CD4-positive, alpha-beta memory T cell (primary cell): ENCODE measurements around the gene SCRG1. TPM values are rescaled to one million over a fixed set of nuclear protein-coding genes. Genes with fewer than 3 reads are reported as not detected.

Experiments
- CTCF ChIA-PET: fragments of 350-600 bp; sonication (Branson Sonifier 250); formaldehyde crosslinking; loops from one replicate; lab custom pipeline; 2021; ENCODE audit warnings: inconsistent platforms; ENCODE audit not compliant: partially characterized antibody; lab: Charles Lee
- POLR2A ChIA-PET: fragments of 350-600 bp; sonication (Branson Sonifier 250); formaldehyde crosslinking; loops from one replicate; lab custom pipeline; 2021; ENCODE audit not compliant: partially characterized antibody; lab: Charles Lee
- DNase-seq, 5 donors: peaks; one replicate each; pipeline versions ENCODE4 v3.0.0 to v3.0.0-alpha.2; 2020 to 2022; ENCODE audit warnings: mixed read lengths in 1 of 5
- H3K27ac ChIP-seq: one replicate; pipeline ENCODE4 v1.7.0; 2013; ENCODE audit warnings: low read depth, low read length
- H3K27me3 ChIP-seq: 2 replicates; pipeline ENCODE4 v1.7.0; 2013; ENCODE audit warnings: mild to moderate bottlenecking, low read length, moderate library complexity; ENCODE audit not compliant: insufficient read depth
- H3K36me3 ChIP-seq: 2 replicates; pipeline ENCODE4 v1.7.0; 2013; ENCODE audit warnings: mild to moderate bottlenecking, low read length, moderate library complexity; ENCODE audit not compliant: insufficient read depth
- H3K4me1 ChIP-seq: 2 replicates; pipeline ENCODE4 v1.7.0; 2013; ENCODE audit warnings: mild to moderate bottlenecking, low read length, moderate library complexity; ENCODE audit not compliant: insufficient read depth
- H3K4me3 ChIP-seq, 2 donors: one replicate each; pipeline ENCODE4 v1.7.0; 2013; ENCODE audit warnings: low read length in 2 of 2, mild to moderate bottlenecking in 1 of 2
- H3K9me3 ChIP-seq, 2 donors: one replicate each; pipeline ENCODE4 v1.7.0; 2013; ENCODE audit warnings: low read length in 2 of 2, control low read depth in 1 of 2; ENCODE audit not compliant: control insufficient read depth in 1 of 2
- H3K27ac Mint-ChIP-seq, 7 donors: one replicate each; pipeline ENCODE4 v1.8.0; 2020 to 2021; ENCODE audit warnings: mixed read lengths in 7 of 7, mild to moderate bottlenecking in 6 of 7, inconsistent platforms in 3 of 7, moderate library complexity in 3 of 7
- H3K27me3 Mint-ChIP-seq, 2 donors: one replicate each; pipeline ENCODE4 v1.8.0; 2020 to 2021; ENCODE audit warnings: mixed read lengths in 2 of 2
- H3K36me3 Mint-ChIP-seq, 2 donors: one replicate each; pipeline ENCODE4 v1.8.0; 2020 to 2021; ENCODE audit warnings: mixed read lengths in 2 of 2, inconsistent platforms in 1 of 2, mild to moderate bottlenecking in 1 of 2
- H3K4me1 Mint-ChIP-seq, 4 donors: one replicate each; pipeline ENCODE4 v1.8.0; 2020 to 2021; ENCODE audit warnings: mixed read lengths in 4 of 4, mild to moderate bottlenecking in 1 of 4
- H3K4me3 Mint-ChIP-seq, 8 donors: one replicate each; pipeline ENCODE4 v1.8.0; 2020 to 2021; ENCODE audit warnings: mixed read lengths in 8 of 8, mild to moderate bottlenecking in 7 of 8, moderate library complexity in 6 of 8, inconsistent platforms in 3 of 8
- H3K9me3 Mint-ChIP-seq, 8 donors: one replicate each; pipeline ENCODE4 v1.8.0; 2020 to 2021; ENCODE audit warnings: mixed read lengths in 8 of 8, mild to moderate bottlenecking in 5 of 8, inconsistent platforms in 3 of 8, moderate library complexity in 1 of 8
- intact Hi-C: fragments of 100-400 bp; cut with micrococcal nuclease; formaldehyde crosslinking; loops from one replicate; pipeline ENCODE4 v1.15.1; 2023
- polyA plus RNA-seq, 2 donors: library from polyadenylated mRNA; unstranded; fragments of 300-500 nt; fragmentation: Illumina TruSeq; gene quantifications; one replicate each; pipeline ENCODE4 v1.2.3, GENCODE V29; 2021
- total RNA-seq, 2 experiments: library from RNA; stranded (reverse); gene quantifications; one replicate each; pipeline ENCODE4 v1.2.3, GENCODE V29; 2021

The SCRG1 gene
- total and polyA plus RNA-seq, 4 experiments from 2014 or later, result 0.16 TPM; not detected in 3

DNA sequence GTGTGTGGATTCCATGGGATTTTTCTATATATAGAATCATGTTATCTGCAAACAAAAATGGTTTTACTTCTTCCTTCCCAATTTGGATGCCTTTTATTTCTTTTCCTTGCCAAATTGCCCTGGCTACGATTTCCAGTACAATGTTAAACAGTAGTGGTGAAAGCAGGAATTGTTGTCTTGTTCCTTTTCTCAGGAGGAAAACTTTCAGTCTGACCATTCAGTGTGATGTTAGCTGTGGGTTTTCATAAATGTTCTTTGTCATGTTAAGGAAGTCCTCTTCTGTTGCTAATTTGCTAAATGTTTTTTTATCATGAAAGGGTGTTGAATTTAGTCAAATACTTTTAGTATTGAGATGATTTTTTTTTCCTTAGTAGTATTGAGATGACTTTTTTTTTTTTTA lies 17.3 kb downstream of the SCRG1 start:
- no peaks in the 10 kb centered on the region for H3K36me3 ChIP-seq
- no peak overlapping the region for H3K4me3 ChIP-seq
- Mint-ChIP-seq H3K4me3 (no peak overlapping the region), H3K4me1 (no peaks in the 10 kb centered on the region), H3K27me3 (peaks cover 0 to 2% of the 10 kb centered on the region in 2 donors), H3K36me3 (no peaks in the 10 kb centered on the region), H3K9me3 (no peaks in the 10 kb centered on the region), H3K27ac (no peak overlapping the region)
- POLR2A ChIA-PET, result no interaction called here
- H3K9me3 ChIP-seq, result no peaks in the 10 kb centered on the region
- H3K4me1 ChIP-seq, result no peaks in the 10 kb centered on the region
- H3K27me3 ChIP-seq, result no peaks in the 10 kb centered on the region
- no peak for DNase-seq
- H3K27ac ChIP-seq, result no peak overlapping the region
- CTCF ChIA-PET, result no interaction called here
- intact Hi-C loops, result no loop called here

DNA sequence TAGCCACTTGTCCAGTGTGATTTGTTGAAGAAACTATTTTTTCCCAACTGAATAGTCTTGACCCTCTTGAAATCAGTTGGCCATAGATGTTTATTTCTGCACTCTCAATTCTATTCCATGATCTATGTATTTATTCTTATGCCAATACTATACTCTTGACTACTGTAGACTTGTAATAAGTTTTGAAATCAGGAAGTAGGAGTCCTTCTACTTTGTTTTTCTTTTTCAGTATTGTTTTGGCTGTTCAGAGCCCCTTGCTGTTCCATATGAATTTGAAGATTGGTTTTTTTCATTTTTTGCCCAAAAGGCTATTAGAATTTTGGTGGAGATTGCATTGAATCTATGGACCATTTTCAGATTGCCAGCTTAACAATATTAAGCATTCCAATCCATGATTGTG lies 17.9 kb downstream of the SCRG1 start:
- H3K4me1 ChIP-seq, result no peaks in the 10 kb centered on the region
- H3K9me3 ChIP-seq, result no peaks in the 10 kb centered on the region
- Mint-ChIP-seq H3K27me3 (peaks cover 0 to 2% of the 10 kb centered on the region in 2 donors), H3K36me3 (no peaks in the 10 kb centered on the region), H3K4me1 (no peaks in the 10 kb centered on the region), H3K4me3 (no peak overlapping the region), H3K9me3 (no peaks in the 10 kb centered on the region), H3K27ac (no peak overlapping the region)
- CTCF ChIA-PET, result no interaction called here
- DNase-seq, result no peak
- no peak overlapping the region for H3K4me3 ChIP-seq
- POLR2A ChIA-PET, result no interaction called here
- intact Hi-C loops, result no loop called here
- H3K27ac ChIP-seq, result no peak overlapping the region
- H3K27me3 ChIP-seq, result no peaks in the 10 kb centered on the region
- no peaks in the 10 kb centered on the region for H3K36me3 ChIP-seq

DNA sequence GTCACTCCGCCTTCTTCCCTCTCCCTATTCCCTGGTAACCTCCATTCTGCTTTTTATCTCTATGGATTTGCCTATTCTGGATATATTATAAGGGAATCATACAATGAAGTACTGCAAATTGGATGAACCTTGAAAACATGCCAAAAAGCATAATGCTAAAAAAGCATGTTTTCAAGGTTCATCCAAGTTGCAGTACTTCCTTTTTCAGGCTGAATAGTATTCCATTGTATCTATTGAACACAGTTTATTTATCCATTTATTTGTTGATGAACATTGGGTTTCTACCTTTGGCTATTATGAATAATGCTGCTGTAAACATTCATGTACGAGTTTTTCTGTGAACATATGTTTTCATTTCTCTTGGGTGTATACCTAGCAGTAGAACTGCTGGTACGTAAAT lies 19.0 kb downstream of the SCRG1 start:
- POLR2A ChIA-PET, result no interaction called here
- no peak overlapping the region for H3K4me3 ChIP-seq
- Mint-ChIP-seq H3K4me3 (no peak overlapping the region), H3K27ac (no peak overlapping the region), H3K9me3 (no peaks in the 10 kb centered on the region), H3K27me3 (peaks cover 0 to 2% of the 10 kb centered on the region in 2 donors), H3K36me3 (no peaks in the 10 kb centered on the region), H3K4me1 (no peaks in the 10 kb centered on the region)
- no peaks in the 10 kb centered on the region for H3K9me3 ChIP-seq
- H3K4me1 ChIP-seq, result no peaks in the 10 kb centered on the region
- DNase-seq, result no peak
- H3K27me3 ChIP-seq, result no peaks in the 10 kb centered on the region
- no peak overlapping the region for H3K27ac ChIP-seq
- H3K36me3 ChIP-seq, result no peaks in the 10 kb centered on the region
- CTCF ChIA-PET, result no interaction called here
- intact Hi-C loops, result no loop called here

DNA sequence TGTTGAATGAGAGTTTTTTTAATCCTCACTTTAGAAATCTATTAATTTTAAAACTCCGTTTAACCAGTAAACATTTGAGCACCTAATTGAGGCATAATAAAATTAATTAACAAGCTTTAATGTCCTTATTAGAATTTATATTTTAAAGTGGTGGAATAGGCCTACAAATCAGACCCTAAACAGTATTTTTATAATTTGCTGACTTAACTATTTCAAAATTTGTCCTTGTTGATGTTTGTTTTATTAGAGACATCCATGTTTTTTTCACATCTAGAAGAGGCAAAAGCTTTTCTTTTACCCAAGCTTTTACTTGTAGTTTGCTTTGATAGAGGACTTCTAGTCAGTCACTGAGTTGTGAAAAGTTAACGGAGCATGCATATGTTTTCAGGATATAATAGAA lies 24.3 kb downstream of the SCRG1 start:
- Histone ChIP-seq H3K9me3 (no peaks in the 10 kb centered on the region), H3K4me3 (no peak overlapping the region), H3K36me3 (no peaks in the 10 kb centered on the region), H3K27ac (no peak overlapping the region), H3K27me3 (no peaks in the 10 kb centered on the region), H3K4me1 (peaks cover 17% of the 10 kb centered on the region)
- intact Hi-C loops, result loop anchor here (5.0 kb wide), 1 partner anchor 43 kb away; no protein-coding TSS in a partner anchor
- H3K36me3 Mint-ChIP-seq, result peaks cover 0 to 13% of the 10 kb centered on the region in 2 donors
- CTCF ChIA-PET, result interaction anchor here (1.1 to 8.9 kb wide), 4 partner anchors 16 to 119 kb away, joined by 3 to 72 read pairs (median 4); partner anchors contain the start of gene HMGB2
- H3K9me3 Mint-ChIP-seq, result no peaks in the 10 kb centered on the region
- no peak overlapping the region for H3K4me3 Mint-ChIP-seq
- H3K27me3 Mint-ChIP-seq, result no peaks in the 10 kb centered on the region
- POLR2A ChIA-PET, result interaction anchor here (1.3 kb wide), 1 partner anchor 41 kb away, joined by 7 read pairs; the partner anchor contains the start of gene HMGB2
- DNase-seq, result no peak
- H3K27ac Mint-ChIP-seq, result no peak overlapping the region
- peaks cover 4 to 24% (median 10%) of the 10 kb centered on the region in 4 donors for H3K4me1 Mint-ChIP-seq

DNA sequence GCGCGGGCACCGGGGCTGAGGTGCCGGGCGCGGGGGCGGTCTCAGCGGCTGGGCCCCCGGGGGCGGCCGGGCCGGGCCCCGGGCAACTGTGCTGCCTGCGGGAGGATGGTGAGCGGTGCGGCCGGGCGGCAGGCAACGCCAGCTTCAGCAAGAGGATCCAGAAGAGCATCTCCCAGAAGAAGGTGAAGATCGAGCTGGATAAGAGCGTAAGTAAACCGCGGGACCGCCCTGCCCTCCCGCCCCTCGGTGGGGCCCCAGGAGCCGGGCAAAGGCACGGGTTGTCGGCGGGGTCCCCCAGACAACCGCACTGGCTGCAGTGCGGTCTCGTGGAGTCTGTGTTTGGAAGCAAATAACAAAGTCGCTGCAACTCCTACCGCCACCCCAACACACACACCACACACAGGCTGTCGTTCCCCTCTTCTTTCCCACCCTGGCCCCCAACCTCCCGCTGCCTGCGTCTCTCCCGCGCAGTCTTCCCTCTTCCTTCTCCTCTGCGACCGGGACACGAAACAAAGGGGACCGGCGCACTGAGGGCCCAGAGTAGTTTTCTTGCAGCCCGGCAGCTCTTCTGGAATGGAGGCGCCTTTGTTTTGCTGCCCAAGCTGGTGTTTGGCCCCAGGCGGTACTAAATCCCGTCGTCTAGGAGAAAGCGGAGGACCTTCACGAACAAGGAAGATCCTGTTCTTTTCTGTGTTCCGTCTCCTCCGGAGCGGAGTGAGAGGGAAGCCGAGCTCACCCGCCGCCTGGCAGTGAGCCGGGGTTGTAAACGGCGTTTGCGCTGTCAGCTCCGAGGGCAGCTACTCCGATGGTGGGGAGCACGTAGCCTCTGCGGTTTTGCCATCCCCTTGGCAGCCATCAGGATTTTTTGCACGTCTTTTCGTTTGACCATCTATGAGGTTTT lies 27.4 kb downstream of the SCRG1 start:
- H3K4me3 ChIP-seq, result peak overlapping the region; percentile 34 to 95
- Mint-ChIP-seq H3K4me3 (peak overlapping the region; percentile 93 to 99 (median 95)), H3K4me1 (peaks cover 11 to 38% (median 25%) of the 10 kb centered on the region in 4 donors), H3K36me3 (peaks cover 0 to 13% of the 10 kb centered on the region in 2 donors), H3K9me3 (no peaks in the 10 kb centered on the region), H3K27ac (peak overlapping the region; percentile 81 to 95 (median 89)), H3K27me3 (no peaks in the 10 kb centered on the region)
- H3K9me3 ChIP-seq, result no peaks in the 10 kb centered on the region
- peak overlapping the region; percentile 68 for H3K27ac ChIP-seq
- POLR2A ChIA-PET, result interaction anchor here (0.7 to 7.7 kb wide), 8 partner anchors 26 to 912 kb away, joined by 3 to 375 read pairs (median 8); partner anchors contain the start of genes CEP44, FBXO8, GALNT7 and HMGB2
- DNase-seq, result peak; percentile 40 to 62 (median 48)
- intact Hi-C loops, result loop anchor here (2.0 to 5.0 kb wide), 2 partner anchors 46 to 123 kb away; no protein-coding TSS in a partner anchor
- peaks cover 39% of the 10 kb centered on the region for H3K4me1 ChIP-seq
- CTCF ChIA-PET, result interaction anchor here (0.8 to 8.9 kb wide), 7 partner anchors 14 to 70 kb away, joined by 3 to 72 read pairs (median 4); partner anchors contain the start of gene HMGB2
- no peaks in the 10 kb centered on the region for H3K36me3 ChIP-seq
- no peaks in the 10 kb centered on the region for H3K27me3 ChIP-seq

DNA sequence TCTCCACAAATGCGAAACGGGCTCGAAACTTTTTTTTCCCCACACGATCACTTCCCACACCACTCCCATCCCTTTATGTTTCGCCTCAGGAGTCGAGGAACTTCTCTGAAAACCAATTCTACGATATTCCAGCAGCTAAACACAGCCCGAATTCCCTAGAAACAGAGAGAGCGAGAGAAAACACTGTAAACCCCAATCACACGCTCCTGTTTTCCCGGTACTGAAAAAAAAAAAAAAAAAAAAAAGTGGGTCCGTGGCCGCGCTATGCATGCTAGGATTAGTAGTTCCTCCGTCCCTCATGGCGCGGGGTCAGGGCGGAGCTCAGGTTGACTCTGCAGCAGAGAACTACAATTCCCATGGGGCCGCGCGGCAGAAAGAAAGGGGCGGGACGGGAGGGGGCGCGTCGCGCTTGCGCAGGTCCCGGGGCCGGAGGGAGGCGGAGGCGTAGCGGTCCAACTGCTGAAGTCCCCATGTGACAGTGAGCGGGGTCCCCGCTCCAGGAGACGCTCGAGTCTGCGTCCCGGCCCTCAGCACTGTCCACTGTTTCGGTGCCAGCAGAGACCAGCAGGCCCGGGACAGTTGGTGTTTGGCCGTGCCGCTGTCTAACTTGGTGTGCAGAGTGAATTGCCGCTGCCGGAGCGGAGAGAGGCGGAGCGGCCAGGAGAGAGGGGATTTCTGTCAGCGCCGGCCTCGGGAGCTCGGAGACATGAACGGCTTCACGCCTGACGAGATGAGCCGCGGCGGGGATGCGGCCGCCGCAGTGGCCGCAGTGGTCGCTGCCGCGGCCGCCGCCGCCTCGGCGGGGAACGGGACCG lies 28.2 kb downstream of the SCRG1 start, which contains the start of gene SAP30:
Gene SAP30 (plus strand): TSS at position 478 of the 815 bp plus-strand sequence. CDS start 229 bp downstream, at position 707.
- ChIA-PET POLR2A (interaction anchor here (0.5 to 7.7 kb wide), 14 partner anchors 11 to 913 kb away, joined by 3 to 375 read pairs (median 5); partner anchors contain the start of genes CEP44, FBXO8, GALNT7 and HMGB2), CTCF (interaction anchor here (2.2 to 8.9 kb wide), 3 partner anchors 38 to 52 kb away, joined by 8 to 72 read pairs (median 26); partner anchors contain the start of gene HMGB2)
- Histone ChIP-seq H3K36me3 (no peaks in the 10 kb centered on the region), H3K9me3 (no peaks in the 10 kb centered on the region), H3K27ac (peak within 1 kb of the TSS; percentile 68), H3K27me3 (no peaks in the 10 kb centered on the region), H3K4me3 (peak within 1 kb of the TSS; percentile 93 to 95), H3K4me1 (peaks cover 47% of the 10 kb centered on the region)
- peaks cover 0 to 13% of the 10 kb centered on the region in 2 donors for H3K36me3 Mint-ChIP-seq
- intact Hi-C loops, result loop anchor here (1.0 to 5.0 kb wide), 4 partner anchors 36 to 913 kb away; partner anchors contain the start of genes CEP44, FBXO8 and HMGB2
- no peaks in the 10 kb centered on the region for H3K9me3 Mint-ChIP-seq
- peak within 1 kb of the TSS; percentile 98 to 100 (median 99) for H3K4me3 Mint-ChIP-seq
- DNase-seq, result peak; percentile 90 to 98 (median 94)
- no peaks in the 10 kb centered on the region for H3K27me3 Mint-ChIP-seq
- peaks cover 14 to 41% (median 29%) of the 10 kb centered on the region in 4 donors for H3K4me1 Mint-ChIP-seq
- peak within 1 kb of the TSS; percentile 81 to 97 (median 96) for H3K27ac Mint-ChIP-seq
